Astrocyte (in vitro differentiated cells and primary cell): ENCODE data around the gene UQCRQ.

Experiments
- CTCF ChIP-seq: IDR thresholded peaks from 2 replicates; pipeline ENCODE4 v1.5.1; 2011; ENCODE audit warnings: low read depth, mild to moderate bottlenecking, inconsistent platforms, low read length, moderate library complexity; ENCODE audit not compliant: insufficient read depth
- EZH2 ChIP-seq: IDR thresholded peaks from 2 replicates; pipeline ENCODE4 v1.6.1; 2012; ENCODE audit warnings: mild to moderate bottlenecking, low read length, inconsistent platforms; ENCODE audit not compliant: insufficient read depth

- TF ChIP-seq CTCF, result no peak
- TF ChIP-seq EZH2, result no peak
Measured at GRCh38 chr5:132832612-132833011, 33.8 kb upstream of the UQCRQ start.
